Measurements from ENCODE around the gene GMDS. TPM values are rescaled to one million over a fixed set of nuclear protein-coding genes. Genes with fewer than 3 reads are reported as not detected.
A peak's percentile ranks its signal among the peaks of the same experiment; 100 is the strongest.

GMDS gene
- total and polyA plus RNA-seq, 2 experiments from 2014 or later = 30.1 to 36.5 TPM

GRCh38 chr6:1726341-1726768, 519.0 kb downstream of the GMDS start:
- peaks cover 5% of the 10 kb centered on the region for H3K27me3 Mint-ChIP-seq (ENCODE audit: insufficient read depth, low read depth, poor library complexity)
- H3K36me3 Mint-ChIP-seq (ENCODE audit: low read depth) = no peaks in the 10 kb centered on the region
- Histone ChIP-seq H3K9me2 (ENCODE audit: insufficient read depth) (no peaks in the 10 kb centered on the region), H4K20me1 (replicated peaks; ENCODE audit: insufficient read depth) (no peaks in the 10 kb centered on the region), H3F3A (replicated peaks; ENCODE audit: low read depth) (no peaks in the 10 kb centered on the region), H2AFZ (no peak overlapping the region), H3K27me3 (ENCODE audit: insufficient read depth) (no peaks in the 10 kb centered on the region), H3K79me2 (replicated peaks; ENCODE audit: insufficient read depth) (no peaks in the 10 kb centered on the region), H3K4me2 (no peak overlapping the region), H3K4me3 (no peak overlapping the region), H3K36me3 (ENCODE audit: insufficient read depth) (no peaks in the 10 kb centered on the region), H3K4me1 (ENCODE audit: insufficient read depth) (peaks cover 28% of the 10 kb centered on the region), H3K27ac (ENCODE audit: low read depth) (no peak overlapping the region)
- no peak overlapping the region for H3K27ac Mint-ChIP-seq
- DNase-seq (ENCODE audit: low spot score) = peak; percentile 17
- no peaks in the 10 kb centered on the region for H3K9me3 Mint-ChIP-seq
- H3K4me3 Mint-ChIP-seq = no peak overlapping the region
- TF ChIP-seq ZNF462 (CRISPR knock-in tag; IDR thresholded peaks at IDR 0.05) (no peak), REST (IDR thresholded peaks at IDR 0.05; ENCODE audit: unreplicated experiment) (no peak), CTCF (conservative IDR thresholded peaks at IDR 0.05; ENCODE audit: low read depth in 2 of 2) (no peak), NANOG (IDR thresholded peaks at IDR 0.05; ENCODE audit: borderline replicate concordance) (no peak), ETS1 (IDR thresholded peaks at IDR 0.05) (no peak)
- peaks cover 34% of the 10 kb centered on the region for H3K4me1 Mint-ChIP-seq
- peak; percentile 35 for ATAC-seq
